ENCODE data around the gene NXPE2. TPM values are rescaled to one million over a fixed set of nuclear protein-coding genes. Genes with fewer than 3 reads are reported as not detected.
A peak's percentile ranks its signal among the peaks of the same experiment; 100 is the strongest.

NXPE2 gene
- polyA plus RNA-seq, 4 donors: 0.14 to 0.62 (median 0.26) TPM

DNA sequence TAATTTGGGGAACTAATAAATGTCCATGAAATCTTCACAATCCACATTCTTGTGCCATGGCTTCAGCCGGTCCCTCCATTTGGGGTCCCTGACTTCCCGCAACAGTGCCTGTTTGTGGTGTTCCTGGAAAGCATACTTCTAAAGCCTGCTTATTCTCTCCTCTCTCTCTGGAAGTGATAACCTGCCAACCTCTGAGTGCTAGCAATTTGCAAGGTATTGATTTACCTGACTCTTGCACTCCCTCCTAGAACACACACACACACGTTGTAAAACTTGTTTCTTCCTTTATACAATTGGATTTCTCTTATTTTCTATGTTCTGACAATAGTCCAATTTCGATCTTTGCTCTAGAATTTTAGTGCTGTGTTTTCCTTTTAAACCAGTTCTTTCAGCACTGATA lies 58.5 kb downstream of the NXPE2 start:
- DNase-seq (ENCODE audit: low read depth in 4 of 4, low spot score in 2 of 4): no peak

DNA sequence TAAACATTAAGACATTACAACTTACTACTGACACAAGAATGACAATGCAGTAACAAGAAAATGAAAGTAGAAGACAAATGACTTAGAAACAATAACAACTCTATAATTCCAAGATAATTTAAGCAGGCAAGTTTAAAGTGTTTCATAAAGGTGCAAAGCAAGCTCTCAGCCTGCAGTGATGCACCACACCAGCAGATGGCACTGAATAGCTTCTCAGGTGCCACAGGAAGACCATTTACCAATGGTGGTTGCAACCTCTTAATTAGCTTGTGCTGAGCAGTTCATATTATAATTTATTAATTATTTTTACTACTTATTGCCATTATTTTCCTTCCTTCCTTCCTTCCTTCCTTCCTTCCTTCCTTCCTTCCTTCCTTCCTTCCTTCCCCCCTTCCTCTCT lies 60.6 kb downstream of the NXPE2 start:
- peak in 1 of 4 donors; percentile 4 for DNase-seq (ENCODE audit: low read depth in 4 of 4, low spot score in 2 of 4)

DNA sequence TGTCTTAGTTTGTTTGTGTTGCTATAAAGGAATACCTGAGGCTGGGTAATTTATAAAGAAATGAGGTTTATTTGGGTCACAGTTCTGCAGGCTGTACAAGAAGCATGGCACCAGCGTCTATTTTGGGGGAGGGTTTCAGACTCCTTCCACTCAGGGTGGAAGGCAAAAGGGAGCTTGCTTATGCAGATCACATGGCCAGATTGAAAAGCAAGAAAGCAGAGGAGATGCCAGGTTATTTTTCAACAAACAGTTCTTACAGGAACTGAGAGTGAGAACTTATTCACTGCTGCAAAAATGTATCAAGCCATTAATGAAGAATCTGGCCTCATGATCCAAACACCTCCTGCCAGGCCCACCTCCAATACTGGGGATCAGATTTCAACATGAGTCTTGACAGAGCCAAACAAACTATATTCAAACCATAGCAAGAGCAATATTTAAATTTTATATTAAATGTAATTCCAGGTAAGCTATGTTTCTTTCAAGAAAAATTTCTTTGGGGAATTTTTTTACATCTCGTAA lies 66.9 kb downstream of the NXPE2 start:
- no peak for DNase-seq (ENCODE audit: low read depth in 4 of 4, low spot score in 2 of 4)

DNA sequence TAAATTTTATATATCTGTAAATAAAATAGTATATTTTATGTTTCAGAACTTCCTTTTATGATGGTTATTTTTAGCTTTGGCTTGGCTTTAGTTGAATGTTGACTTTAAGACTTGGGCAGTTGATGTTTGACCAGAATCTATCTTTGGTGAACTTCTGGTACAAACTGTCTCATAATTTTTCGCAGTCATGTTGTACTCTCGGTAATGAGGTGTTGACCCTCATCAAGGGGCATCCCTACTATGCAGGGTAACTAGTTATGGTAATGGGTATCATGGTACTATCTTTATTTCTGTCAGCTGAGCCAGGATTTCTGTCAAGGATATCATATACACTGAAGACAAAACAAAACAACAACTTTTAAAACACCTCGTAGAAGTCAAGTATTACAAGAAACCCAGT lies 67.7 kb downstream of the NXPE2 start:
- DNase-seq (ENCODE audit: low read depth in 4 of 4, low spot score in 2 of 4): no peak

Other genes starting within 250 kb of the NXPE2 start
- 100 to 1,000 TPM; 109 to 137 (median 116) TPM for gene REXO2, start 239.1 kb upstream of the NXPE2 start, polyA plus RNA-seq (ENCODE audit: insufficient read length in 4 of 4)
- under 1 TPM in 1 of 4 donors, not detected in 3; 0.13 TPM for gene NXPE1, start 118.6 kb upstream of the NXPE2 start, polyA plus RNA-seq (ENCODE audit: insufficient read length in 4 of 4)
- gene NXPE4, start 82.7 kb upstream of the NXPE2 start, polyA plus RNA-seq (ENCODE audit: insufficient read length in 4 of 4): under 1 TPM in 2 of 4 donors, not detected in 2; 0.08 to 0.14 TPM

Measured in left renal cortex interstitium (tissue), 4 donors.